K562 (cell line): ENCODE measurements around the gene NUMB.

Experiments used
- SRF ChIP-seq, 2 experiments: fragments of 250-450, 450-650 bp in 1 of 2; sonication (Bioruptor Pico) in 1 of 2; sonication (generic) in 1 of 2; formaldehyde crosslinking; IDR thresholded peaks; 2 replicates each; pipeline versions ENCODE4 v1.5.0 to v1.5.1; 2020 to 2022; ENCODE audit warnings: mild to moderate bottlenecking in 1 of 2, missing genetic modification reagents in 1 of 2
- TF ChIP-seq, protein P1 (sequence below), 3 experiments: IDR thresholded peaks in 2 of 3; conservative IDR thresholded peaks in 1 of 3; 2 replicates each; pipeline ENCODE4 v1.5.1; 2011 to 2012; ENCODE audit warnings: low read length in 3 of 3, mild to moderate bottlenecking in 3 of 3, control low read depth in 2 of 3, improper control_type of control experiment in 1 of 3, inconsistent platforms in 1 of 3, low read depth in 1 of 3, mixed read lengths in 1 of 3, moderate library complexity in 1 of 3; ENCODE audit not compliant: insufficient read depth in 2 of 3

- no peak for TF ChIP-seq SRF (CRISPR knock-in tag; IDR thresholded peaks at IDR 0.05)
- TF ChIP-seq, protein P1, sequence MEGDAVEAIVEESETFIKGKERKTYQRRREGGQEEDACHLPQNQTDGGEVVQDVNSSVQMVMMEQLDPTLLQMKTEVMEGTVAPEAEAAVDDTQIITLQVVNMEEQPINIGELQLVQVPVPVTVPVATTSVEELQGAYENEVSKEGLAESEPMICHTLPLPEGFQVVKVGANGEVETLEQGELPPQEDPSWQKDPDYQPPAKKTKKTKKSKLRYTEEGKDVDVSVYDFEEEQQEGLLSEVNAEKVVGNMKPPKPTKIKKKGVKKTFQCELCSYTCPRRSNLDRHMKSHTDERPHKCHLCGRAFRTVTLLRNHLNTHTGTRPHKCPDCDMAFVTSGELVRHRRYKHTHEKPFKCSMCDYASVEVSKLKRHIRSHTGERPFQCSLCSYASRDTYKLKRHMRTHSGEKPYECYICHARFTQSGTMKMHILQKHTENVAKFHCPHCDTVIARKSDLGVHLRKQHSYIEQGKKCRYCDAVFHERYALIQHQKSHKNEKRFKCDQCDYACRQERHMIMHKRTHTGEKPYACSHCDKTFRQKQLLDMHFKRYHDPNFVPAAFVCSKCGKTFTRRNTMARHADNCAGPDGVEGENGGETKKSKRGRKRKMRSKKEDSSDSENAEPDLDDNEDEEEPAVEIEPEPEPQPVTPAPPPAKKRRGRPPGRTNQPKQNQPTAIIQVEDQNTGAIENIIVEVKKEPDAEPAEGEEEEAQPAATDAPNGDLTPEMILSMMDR (IDR thresholded peaks at IDR 0.05 in 2 of 3, conservative IDR thresholded peaks at IDR 0.05 in 1 of 3; ENCODE audit: insufficient read depth in 2 of 3, low read depth in 1 of 3, low read length in 3 of 3), result no peak
These were observed 213.6 kb downstream of the NUMB start for GRCh38 chr14:73244541-73245290.
